ENCODE data around the gene SEC14L3.

DNA sequence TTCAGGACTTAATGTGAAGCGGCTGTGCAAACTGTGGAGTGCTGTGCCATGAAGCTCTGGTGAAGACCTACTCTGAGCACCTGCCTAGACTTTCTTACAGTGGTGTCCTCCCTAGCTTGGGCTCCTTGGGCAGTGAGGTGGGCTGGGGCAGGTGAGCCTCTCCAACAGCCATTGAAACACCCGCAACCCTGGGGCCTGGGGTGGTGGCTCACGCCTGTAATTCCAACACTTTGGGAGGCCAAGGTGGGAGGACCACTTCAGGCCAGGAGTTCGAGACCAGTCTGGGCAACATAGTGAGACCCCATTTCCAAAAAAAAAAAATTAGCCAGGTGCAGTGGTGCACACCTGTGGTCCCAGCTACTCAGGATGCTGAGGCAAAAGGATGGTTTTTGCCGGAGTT, 14.3 kb upstream of the SEC14L3 start:
- TF ChIP-seq CTCF (IDR thresholded peaks at IDR 0.05) (no peak), POLR2A (IDR thresholded peaks at IDR 0.05) (no peak), EP300 (IDR thresholded peaks at IDR 0.05) (no peak)

Data from ovary (tissue), 3 donors.